ENCODE measurements around the gene TFIP11.

DNA sequence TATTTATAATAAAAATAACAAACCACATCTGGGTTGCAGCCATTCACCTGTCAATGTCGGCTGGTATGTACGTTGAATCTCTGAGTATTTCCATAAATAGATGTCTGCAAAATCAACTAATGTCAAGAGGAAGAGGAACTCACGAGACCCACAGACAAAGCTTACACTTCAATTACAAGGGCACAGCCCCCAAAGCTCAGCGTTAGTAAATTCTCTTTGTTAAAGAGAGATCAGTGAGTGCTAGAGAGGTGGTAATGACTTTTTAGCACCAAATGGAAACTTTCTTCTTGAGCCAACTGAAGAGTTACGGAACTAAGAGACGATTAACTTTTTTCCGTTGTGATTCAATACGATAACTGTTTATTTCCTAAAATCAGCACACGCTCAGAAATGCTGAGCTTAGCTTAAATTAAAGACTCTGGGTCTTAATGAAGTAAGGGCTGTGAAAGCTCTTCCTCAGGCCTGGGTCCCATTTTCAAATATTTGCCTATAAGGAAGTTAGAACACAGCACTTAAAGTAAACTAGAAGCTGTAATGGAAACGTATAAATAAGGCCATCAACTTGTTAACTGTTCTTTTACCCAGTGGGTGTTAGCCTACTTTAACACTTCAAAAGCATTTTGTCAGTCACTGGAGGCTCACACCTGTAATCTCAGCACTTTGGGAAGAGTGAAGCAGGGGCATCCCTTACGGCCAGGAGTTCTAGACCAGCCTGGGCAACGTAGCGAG is 22.8 kb upstream of the TFIP11 start:
- TF ChIP-seq, protein P1, sequence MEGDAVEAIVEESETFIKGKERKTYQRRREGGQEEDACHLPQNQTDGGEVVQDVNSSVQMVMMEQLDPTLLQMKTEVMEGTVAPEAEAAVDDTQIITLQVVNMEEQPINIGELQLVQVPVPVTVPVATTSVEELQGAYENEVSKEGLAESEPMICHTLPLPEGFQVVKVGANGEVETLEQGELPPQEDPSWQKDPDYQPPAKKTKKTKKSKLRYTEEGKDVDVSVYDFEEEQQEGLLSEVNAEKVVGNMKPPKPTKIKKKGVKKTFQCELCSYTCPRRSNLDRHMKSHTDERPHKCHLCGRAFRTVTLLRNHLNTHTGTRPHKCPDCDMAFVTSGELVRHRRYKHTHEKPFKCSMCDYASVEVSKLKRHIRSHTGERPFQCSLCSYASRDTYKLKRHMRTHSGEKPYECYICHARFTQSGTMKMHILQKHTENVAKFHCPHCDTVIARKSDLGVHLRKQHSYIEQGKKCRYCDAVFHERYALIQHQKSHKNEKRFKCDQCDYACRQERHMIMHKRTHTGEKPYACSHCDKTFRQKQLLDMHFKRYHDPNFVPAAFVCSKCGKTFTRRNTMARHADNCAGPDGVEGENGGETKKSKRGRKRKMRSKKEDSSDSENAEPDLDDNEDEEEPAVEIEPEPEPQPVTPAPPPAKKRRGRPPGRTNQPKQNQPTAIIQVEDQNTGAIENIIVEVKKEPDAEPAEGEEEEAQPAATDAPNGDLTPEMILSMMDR (tag by site-specific recombination; IDR thresholded peaks at IDR 0.05), result no peak
- no peak for TF ChIP-seq ZFP3 (tag by site-specific recombination; IDR thresholded peaks at IDR 0.05; ENCODE audit: low read depth)
- TF ChIP-seq ZSCAN5A (tag by site-specific recombination; IDR thresholded peaks at IDR 0.05), result no peak
- TF ChIP-seq SP2 (tag by site-specific recombination; IDR thresholded peaks at IDR 0.05), result no peak
- TF ChIP-seq ZNF398 (tag by site-specific recombination; IDR thresholded peaks at IDR 0.05), result no peak

Measured in HEK293 (cell line).